VCaP (cell line): ENCODE measurements around the gene TMEM134.

Experiments used
- H3K27ac ChIP-seq: fragments of 450-650 bp; 2 replicates; pipeline ENCODE4 v1.5.1; 2017
- CTCF ChIP-seq: fragments of 450-650 bp; conservative IDR thresholded peaks from 2 replicates; pipeline ENCODE4 v1.5.1; 2017; ENCODE audit warnings: mild to moderate bottlenecking, moderate library complexity

The TMEM134 gene

GRCh38 chr11:67492801-67493547 lies 23.9 kb upstream of the TMEM134 start:
- no peak for TF ChIP-seq CTCF
- H3K27ac ChIP-seq, result no peak overlapping the region

GRCh38 chr11:67492069-67492727 lies 23.1 kb upstream of the TMEM134 start:
- TF ChIP-seq CTCF, result no peak
- no peak overlapping the region for H3K27ac ChIP-seq

GRCh38 chr11:67491276-67492068 lies 22.4 kb upstream of the TMEM134 start:
- no peak for TF ChIP-seq CTCF
- no peak overlapping the region for H3K27ac ChIP-seq

- no peak for TF ChIP-seq CTCF
- no peak overlapping the region for H3K27ac ChIP-seq
Measured at GRCh38 chr11:67490727-67491065, 21.6 kb upstream of the TMEM134 start.

- H3K27ac ChIP-seq, result no peak overlapping the region
- TF ChIP-seq CTCF, result no peak
Measured at GRCh38 chr11:67489885-67490726, 21.1 kb upstream of the TMEM134 start.

- no peak for TF ChIP-seq CTCF
- no peak overlapping the region for H3K27ac ChIP-seq
Measured at GRCh38 chr11:67489203-67489884, 20.3 kb upstream of the TMEM134 start.
